GM18511 (cell line): ENCODE data around the gene ARHGAP26.

Experiments used
- ATAC-seq: cut with Tn5 transposase; IDR thresholded peaks from one replicate; pipeline ENCODE4 v1.9.1; 2021; ENCODE audit warnings: mild to moderate bottlenecking, moderate library complexity; ENCODE audit not compliant: unreplicated experiment

ARHGAP26 gene

GRCh38 chr5:142870532-142871362 is 100.6 kb downstream of the ARHGAP26 start:
- no peak for ATAC-seq

DNA sequence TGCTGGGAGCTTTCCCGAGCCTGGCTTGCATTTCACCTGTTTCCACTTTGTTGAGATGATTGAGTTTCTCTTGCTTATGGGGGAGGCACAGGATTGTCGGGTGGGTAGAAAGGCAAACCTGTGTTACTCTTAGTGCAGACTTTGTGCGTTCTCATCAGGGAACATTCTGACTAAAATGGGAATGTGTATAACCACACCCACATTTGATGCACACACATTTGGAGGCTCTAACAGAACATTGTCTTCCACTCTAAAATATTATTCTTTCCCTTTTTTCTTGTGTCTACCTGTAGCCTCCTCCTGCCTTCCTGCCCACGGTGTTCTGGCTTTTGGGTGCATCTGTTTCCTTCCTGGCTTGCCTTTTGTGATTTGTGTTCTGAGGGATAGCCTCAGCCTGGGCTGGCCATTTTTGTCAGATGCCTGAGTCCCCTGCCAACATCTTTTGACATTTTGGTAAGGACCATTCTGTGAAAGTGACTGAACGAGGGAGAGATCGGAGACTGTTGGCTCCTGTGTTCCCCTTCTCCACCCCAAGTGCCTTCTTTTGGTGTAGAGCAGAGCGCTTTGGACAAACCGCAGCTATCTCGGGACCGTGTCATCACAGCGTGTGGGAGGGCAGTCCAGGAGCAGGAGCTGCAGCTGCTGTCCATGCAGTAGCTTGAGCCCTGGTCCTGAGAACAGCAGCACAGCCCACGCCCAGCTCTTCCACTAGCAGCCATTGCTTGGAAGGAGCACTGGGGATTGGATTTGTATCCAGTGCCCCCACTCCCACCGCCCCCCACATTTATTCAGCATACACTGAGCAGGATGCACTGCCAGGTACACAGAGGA is 101.4 kb downstream of the ARHGAP26 start:
- no peak for ATAC-seq

DNA sequence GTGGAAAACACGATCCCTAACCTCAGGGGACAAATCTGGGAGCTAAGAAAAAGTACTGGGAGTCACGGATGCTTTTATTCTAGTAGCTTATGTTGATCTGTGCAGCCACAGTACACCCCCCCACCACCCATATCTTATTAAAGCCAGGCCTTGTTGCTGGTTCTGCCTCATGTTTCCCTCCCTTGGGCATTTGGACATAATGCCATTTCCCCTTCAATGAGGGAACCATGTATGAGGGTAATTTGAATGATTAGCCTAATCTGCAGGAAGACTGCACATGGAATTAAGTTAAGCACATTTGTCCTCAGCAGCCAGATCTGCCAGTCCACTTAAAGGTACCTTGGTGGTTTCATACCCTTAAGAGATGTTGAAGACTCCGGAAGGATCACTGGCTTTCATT is 102.0 kb downstream of the ARHGAP26 start:
- no peak for ATAC-seq

DNA sequence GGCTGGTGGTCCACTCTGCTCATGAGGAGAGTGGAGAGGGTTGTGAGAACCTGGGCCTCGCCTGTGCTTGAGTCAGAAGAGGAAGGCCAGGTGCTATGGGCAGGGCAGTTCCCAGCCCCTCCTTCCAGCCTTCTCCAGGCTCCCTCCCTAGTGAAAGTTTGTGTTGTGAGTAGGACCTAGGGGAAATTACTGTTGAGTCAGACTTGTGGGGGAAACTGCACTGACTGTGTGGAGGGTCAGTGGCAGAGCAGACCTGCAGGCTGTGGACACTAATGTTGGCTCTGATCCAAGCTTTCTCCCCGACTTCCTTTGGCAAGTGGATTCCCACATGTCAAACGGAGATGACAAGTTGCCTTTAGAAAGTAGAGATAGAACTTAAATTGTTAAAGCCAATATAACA is 102.6 kb downstream of the ARHGAP26 start:
- no peak for ATAC-seq

- no peak for ATAC-seq
Measured at GRCh38 chr5:142873831-142874230, 103.7 kb downstream of the ARHGAP26 start.

DNA sequence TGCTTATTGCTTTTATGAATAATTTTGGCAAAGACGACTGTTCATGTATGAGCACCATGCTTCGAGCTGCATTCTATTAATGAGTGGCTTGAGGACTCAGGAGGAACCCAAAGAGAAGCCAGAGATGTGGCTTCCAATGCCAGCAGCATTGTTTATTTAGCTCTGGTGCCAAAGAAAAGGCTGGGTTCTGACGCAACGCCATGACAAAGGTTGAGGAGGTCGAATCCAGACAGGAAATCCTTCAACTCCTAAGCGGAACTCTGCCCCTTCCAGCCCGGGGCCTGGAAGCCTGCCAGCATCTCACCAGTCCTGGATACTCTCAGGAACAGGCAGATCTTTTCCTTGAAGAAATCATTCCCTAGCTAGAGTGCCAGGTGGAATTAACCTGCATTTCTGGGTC is 104.4 kb downstream of the ARHGAP26 start:
- ATAC-seq: no peak

DNA sequence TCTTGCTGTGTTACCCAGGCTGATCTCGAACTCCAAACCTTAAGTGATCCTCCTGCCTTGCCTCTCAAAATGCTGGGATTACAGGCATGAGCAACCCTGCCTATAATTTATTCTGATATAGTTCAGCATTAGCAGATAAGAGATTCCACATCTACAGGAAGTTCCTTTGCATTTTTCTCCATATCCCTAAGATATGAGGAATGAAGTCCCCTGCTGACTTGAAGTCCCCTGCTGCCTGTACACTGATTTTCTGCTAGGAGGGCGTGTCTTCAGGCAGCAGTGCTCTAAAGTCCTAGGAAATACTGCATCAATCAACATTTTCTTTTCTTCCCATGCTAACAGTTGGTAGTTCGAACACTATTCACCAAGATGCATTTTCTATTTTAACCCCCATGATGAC is 105.8 kb downstream of the ARHGAP26 start:
- ATAC-seq: no peak

DNA sequence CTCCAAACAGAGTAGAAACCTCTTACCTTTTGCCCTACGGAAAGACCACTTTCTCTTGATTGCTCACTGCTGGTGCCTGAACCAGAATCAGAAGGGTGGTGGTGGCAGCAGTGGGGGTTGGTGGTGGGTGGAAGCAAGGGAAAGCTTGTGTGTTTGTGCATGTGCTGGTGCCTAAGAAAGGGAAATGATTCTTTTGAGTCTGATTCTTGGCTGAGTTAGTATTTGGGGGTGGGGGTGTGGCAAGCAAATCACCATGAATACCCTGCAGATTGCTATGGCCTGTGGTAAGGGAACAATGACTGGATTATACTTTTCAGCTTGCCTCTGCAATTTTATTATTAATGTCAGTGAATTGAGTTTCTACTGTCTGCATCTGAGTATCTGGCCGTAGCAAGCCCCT is 106.6 kb downstream of the ARHGAP26 start:
- no peak for ATAC-seq

DNA sequence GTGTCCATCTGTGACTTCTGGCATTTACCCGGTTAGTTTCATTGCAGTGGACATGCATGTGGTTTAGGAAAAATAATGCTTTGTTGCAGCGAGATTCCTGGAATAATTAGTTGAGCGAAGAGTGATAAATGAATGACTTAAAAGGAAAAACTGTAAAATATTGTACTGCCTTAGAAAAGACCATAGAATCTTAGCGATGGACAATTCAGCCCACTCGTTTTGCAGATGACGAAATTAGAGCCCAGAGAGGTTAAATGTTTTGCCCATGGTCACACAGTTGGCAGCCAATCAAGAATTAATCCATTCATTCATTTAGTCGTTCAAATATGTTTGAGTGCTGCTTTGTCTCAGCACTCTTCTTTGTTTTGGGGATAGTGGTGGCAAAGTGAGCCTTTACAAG is 107.9 kb downstream of the ARHGAP26 start:
- ATAC-seq: no peak

GRCh38 chr5:142878638-142879037 is 108.5 kb downstream of the ARHGAP26 start:
- ATAC-seq: no peak

GRCh38 chr5:142881076-142881783 is 111.1 kb downstream of the ARHGAP26 start:
- ATAC-seq: peak; percentile 68

GRCh38 chr5:142881784-142882126 is 111.6 kb downstream of the ARHGAP26 start:
- ATAC-seq: no peak

DNA sequence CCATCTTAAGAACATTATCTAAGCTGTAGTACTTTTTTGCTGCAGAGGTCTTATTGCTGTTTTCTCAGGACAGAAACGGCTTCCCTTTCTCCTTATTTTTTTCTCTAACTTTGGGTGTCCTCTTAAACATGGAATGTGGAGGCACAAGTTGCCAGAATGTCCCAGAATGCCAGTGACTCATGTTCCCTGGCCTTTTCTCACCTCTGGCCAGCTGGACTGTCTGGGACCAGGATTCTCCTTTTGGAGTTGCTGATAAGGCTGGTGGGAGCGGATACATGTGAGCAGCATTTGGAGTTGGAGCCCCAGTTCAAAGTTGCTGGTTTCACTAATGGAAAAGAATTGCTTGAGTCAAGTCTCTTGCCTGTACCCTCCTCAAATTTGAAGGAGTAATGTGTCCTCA is 112.8 kb downstream of the ARHGAP26 start:
- ATAC-seq: no peak

GRCh38 chr5:142883438-142883837 is 113.3 kb downstream of the ARHGAP26 start:
- no peak for ATAC-seq

- no peak for ATAC-seq
Measured at GRCh38 chr5:142884029-142884428, 113.9 kb downstream of the ARHGAP26 start.

DNA sequence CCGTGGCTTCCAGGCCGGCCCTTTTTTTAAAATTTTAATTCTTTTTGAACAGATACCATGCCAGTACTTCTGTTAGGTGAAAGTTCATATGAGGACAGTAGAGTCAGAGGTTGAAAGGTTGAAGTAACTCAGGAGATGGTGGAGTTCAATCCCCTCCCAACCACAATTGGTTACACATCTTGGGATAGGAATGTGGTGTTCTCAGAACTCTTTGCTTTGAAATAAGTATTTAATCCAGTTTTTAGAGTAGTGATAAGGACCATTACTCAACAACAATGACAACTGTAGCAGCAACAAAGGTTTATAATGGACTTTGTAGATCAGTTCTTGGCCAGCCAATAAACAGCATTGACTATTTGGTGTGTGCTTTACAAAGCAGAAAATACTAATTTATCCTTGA is 116.0 kb downstream of the ARHGAP26 start:
- ATAC-seq: no peak

DNA sequence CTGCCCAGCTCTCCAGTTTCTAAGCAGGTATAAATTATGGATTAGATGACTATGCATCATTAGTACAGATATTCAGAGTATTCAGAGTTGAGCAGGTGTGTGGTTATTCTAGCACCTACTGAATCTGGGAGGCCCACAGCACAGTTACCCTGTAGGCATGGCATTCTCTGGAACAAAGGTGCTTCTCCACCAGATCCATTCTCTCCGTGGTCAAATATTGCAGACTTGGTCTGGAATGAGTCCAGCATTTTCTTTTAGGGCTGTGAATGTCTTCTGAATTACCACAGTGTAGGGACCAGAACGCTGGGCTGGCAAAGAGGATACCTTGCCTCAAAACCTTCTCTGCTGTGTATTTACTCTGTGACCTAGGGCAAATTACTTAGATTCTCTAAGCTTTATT is 116.8 kb downstream of the ARHGAP26 start:
- ATAC-seq: no peak

- ATAC-seq: no peak
Measured at GRCh38 chr5:142888469-142889085, 118.4 kb downstream of the ARHGAP26 start.

GRCh38 chr5:142892021-142892420 is 121.8 kb downstream of the ARHGAP26 start:
- no peak for ATAC-seq

DNA sequence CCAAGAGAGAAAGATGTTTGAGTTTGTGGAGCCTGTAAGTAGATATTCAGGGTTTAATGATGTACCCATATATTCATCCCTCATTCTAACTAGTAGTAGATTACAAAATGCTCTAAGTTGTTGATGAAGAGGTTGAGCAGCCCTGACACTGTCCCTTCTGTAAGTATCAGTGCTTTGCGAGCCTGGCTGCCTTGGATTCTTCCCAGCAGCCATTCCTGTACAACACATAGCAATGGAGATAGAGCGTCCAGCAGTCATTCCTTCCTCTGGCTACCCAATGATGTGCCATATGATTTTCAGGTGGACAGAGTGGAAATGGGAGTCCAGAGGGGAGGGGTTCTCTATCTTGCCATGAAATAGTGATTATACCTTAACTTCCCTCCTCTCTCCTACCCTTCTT is 124.1 kb downstream of the ARHGAP26 start:
- no peak for ATAC-seq

GRCh38 chr5:142894749-142895148 is 124.6 kb downstream of the ARHGAP26 start:
- no peak for ATAC-seq
